IPS-20b (cell line): Measurements from ENCODE around the gene LRRC75A.
A peak's percentile ranks its signal among the peaks of the same experiment; 100 is the strongest.

ENCODE experiments used
- H3K27ac ChIP-seq: one replicate; pipeline ENCODE4 v1.5.1; 2013; ENCODE audit warnings: low read length
- H3K27me3 ChIP-seq: 2 replicates; pipeline ENCODE4 v1.6.1; 2013; ENCODE audit warnings: mild to moderate bottlenecking, low read length, inconsistent platforms; ENCODE audit not compliant: insufficient read depth
- H3K36me3 ChIP-seq: 2 replicates; pipeline ENCODE4 v1.6.1; 2013; ENCODE audit warnings: low read depth, mild to moderate bottlenecking, inconsistent platforms, low read length, moderate library complexity; ENCODE audit not compliant: insufficient read depth
- H3K4me1 ChIP-seq: 2 replicates; pipeline ENCODE4 v1.6.1; 2013; ENCODE audit warnings: mild to moderate bottlenecking, control low read depth, inconsistent platforms, low read length, moderate library complexity; ENCODE audit not compliant: insufficient read depth
- H3K4me3 ChIP-seq: 2 replicates; pipeline ENCODE4 v1.5.1; 2013; ENCODE audit warnings: mild to moderate bottlenecking, low read length, inconsistent platforms
- H3K9ac ChIP-seq: 2 replicates; pipeline ENCODE4 v1.6.1; 2013; ENCODE audit warnings: low read depth, mild to moderate bottlenecking, inconsistent platforms, low read length, moderate library complexity
- H3K9me3 ChIP-seq: 2 replicates; pipeline ENCODE4 v1.6.1; 2013; ENCODE audit warnings: mild to moderate bottlenecking, low read depth, low read length, inconsistent platforms; ENCODE audit not compliant: insufficient read depth

The LRRC75A gene

DNA sequence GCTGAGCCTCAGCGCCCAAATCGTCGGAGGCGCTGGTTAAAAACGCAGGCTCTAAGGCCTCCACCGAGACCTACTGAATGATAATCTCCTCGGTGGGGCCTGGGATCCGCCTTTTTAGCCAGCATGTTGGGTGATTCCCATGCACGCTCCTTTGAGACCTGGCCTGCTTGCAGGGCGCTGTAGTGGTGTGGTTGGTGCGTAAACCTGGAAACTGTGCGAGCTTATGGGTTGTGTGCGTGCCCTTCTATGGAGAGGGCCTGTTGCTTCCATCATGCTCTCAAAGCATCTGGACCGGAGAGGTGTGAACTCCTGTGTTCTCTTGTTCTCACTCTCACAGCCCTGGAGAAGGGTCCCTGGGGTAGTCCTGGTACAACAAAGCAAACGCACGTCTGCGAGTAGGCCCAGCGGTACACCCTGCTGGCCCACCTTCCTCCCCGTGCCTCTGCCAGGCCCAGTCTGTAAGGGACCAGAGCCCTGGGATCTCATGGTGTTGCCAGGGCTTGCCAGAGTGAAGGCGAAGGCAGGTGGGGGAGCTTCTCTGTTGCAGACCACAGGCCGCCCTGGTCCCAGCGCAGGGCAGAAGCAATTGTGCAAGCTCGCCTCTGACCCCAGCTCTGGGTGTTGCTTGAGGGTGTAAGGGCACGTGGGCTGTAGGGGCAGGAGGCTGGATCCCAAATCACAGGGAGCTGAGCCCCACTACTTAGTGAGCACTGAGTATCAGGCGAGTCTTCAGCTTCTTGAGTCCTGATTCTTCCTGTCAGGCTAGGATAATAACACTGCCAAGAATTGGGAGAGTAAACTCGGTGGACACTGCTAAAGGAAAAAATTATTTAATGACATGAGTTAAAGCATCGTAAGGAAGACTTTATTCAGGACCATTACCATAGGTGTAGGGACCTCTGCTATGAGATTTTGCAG, 879 bp upstream of the LRRC75A start:
- peak overlapping the region; percentile 56 for H3K4me3 ChIP-seq
- no peaks in the 10 kb centered on the region for H3K9me3 ChIP-seq
- peaks cover 43% of the 10 kb centered on the region for H3K27me3 ChIP-seq
- no peaks in the 10 kb centered on the region for H3K36me3 ChIP-seq
- peaks cover 19% of the 10 kb centered on the region; the same call in 1 of the 2 replicates for H3K4me1 ChIP-seq
- H3K27ac ChIP-seq: no peak overlapping the region
- peak overlapping the region; percentile 60; the same call in 1 of the 2 replicates for H3K9ac ChIP-seq

DNA sequence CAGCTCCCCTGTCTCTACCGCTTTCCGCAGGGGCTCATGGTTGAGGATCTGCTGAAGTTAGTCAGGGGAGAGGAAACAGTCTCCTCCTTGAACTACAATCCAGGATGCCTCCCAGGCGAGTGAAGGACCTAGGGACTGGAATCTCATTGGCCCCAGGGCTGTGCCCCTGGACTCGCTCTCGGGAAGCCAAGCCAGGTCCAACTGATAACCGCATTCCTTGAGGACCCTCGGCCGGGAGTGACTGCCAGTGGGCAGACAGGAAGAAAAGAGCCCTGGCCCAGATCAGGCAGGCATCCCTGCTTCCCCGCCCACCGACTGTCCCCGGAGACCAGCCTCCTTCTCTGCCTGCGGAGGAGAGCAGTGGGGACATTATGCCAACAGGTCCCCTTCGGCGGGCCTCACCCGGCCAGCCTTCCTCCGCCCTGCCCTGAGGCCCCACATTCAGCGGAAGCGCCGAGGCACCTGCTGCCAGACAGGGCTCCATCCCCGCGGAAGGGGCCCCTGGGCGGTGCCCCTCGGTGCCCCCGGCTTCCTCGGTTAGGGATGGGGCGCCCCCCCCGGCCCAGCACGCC, 776 bp downstream of the LRRC75A start:
- Histone ChIP-seq H3K36me3 (no peaks in the 10 kb centered on the region), H3K9me3 (no peaks in the 10 kb centered on the region), H3K27ac (no peak overlapping the region), H3K9ac (peak overlapping the region; percentile 13; the same call in 1 of the 2 replicates), H3K27me3 (peaks cover 43% of the 10 kb centered on the region), H3K4me3 (peak overlapping the region; percentile 70), H3K4me1 (peaks cover 26% of the 10 kb centered on the region)

DNA sequence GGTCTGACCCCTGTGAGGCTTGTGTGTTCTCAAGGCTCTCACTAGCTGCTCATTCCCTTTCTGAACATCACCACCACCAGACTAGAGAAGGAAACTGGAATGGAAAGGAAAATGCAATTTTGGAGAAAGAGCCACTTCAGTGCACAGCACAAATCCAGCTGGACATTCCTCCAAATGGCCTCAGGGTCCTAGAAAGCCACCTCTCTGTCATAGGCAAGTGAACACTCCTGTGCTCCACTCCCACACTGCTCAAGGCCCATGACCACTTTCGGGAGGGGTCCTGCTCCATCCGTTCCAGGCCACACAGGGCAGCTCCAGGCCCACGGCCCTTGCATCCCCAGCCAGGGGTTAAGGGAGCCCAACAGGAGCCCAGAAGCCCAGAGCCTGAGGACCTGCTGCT, 2.6 kb downstream of the LRRC75A start:
- Histone ChIP-seq H3K4me1 (peaks cover 38% of the 10 kb centered on the region), H3K4me3 (no peak overlapping the region), H3K27me3 (peaks cover 38% of the 10 kb centered on the region), H3K9me3 (no peaks in the 10 kb centered on the region), H3K36me3 (no peaks in the 10 kb centered on the region), H3K9ac (no peak overlapping the region), H3K27ac (no peak overlapping the region)

DNA sequence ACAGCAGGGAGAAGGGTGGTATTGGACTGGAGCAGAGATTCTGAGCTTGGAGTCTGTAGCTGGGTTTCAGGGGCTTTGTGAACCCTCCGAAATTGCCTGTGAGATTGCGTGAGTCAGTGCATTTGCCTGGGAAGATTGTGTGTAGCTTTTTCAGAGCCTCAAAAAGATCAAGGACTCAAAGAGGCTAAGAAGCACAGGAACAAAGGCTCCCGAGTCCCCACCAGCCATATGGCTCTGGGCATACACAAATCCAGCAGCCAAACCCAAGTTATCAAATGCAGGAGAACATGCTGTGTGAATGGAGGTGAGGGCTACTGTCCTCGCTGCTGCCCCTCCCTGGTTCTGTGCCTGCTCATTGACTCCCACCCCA, 3.0 kb downstream of the LRRC75A start:
- Histone ChIP-seq H3K27ac (no peak overlapping the region), H3K36me3 (no peaks in the 10 kb centered on the region), H3K9ac (no peak overlapping the region), H3K27me3 (peaks cover 33% of the 10 kb centered on the region), H3K4me1 (peaks cover 41% of the 10 kb centered on the region), H3K9me3 (no peaks in the 10 kb centered on the region), H3K4me3 (no peak overlapping the region)

DNA sequence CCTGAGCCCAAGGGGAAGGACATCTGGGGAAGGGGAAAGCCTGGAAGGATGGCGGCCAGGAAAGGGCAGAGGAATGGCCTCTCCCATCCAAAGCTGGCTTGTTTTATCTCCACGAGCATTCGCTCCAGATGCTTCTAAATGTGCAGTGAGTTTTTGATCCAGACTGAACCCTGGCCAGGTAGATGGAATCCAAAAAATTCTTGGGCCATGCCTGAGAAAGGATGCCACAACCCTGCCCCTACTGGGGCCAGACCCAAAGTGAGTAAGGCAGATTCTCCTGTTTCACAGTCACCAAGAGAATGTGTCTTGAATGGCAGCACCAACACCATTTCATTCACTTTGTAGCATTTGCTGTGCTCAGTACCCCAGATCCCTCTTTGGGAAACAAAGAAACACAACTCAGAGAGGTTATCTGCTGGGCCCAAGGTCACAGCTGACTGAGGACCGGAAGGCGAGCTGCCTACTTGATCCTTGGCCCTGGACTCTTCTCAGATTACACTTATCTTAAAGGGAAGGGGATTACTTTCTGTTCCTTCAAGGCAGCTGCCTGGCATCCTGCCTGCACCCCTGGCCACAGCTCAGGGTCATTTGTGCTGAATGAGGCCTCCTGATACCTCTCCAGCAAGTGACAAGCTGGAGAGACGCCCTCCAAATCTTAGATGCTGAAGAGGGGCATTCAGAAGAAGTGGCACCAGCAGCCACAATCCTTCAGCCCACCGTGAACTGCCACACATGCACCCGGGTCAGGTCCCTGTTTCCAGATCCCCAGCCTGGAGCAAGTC, 3.6 kb downstream of the LRRC75A start:
- H3K27me3 ChIP-seq: peaks cover 27% of the 10 kb centered on the region
- H3K9me3 ChIP-seq: no peaks in the 10 kb centered on the region
- H3K4me3 ChIP-seq: no peak overlapping the region
- H3K27ac ChIP-seq: no peak overlapping the region
- H3K4me1 ChIP-seq: peaks cover 41% of the 10 kb centered on the region
- peak overlapping the region; percentile 5; the same call in 1 of the 2 replicates for H3K9ac ChIP-seq
- no peaks in the 10 kb centered on the region for H3K36me3 ChIP-seq

DNA sequence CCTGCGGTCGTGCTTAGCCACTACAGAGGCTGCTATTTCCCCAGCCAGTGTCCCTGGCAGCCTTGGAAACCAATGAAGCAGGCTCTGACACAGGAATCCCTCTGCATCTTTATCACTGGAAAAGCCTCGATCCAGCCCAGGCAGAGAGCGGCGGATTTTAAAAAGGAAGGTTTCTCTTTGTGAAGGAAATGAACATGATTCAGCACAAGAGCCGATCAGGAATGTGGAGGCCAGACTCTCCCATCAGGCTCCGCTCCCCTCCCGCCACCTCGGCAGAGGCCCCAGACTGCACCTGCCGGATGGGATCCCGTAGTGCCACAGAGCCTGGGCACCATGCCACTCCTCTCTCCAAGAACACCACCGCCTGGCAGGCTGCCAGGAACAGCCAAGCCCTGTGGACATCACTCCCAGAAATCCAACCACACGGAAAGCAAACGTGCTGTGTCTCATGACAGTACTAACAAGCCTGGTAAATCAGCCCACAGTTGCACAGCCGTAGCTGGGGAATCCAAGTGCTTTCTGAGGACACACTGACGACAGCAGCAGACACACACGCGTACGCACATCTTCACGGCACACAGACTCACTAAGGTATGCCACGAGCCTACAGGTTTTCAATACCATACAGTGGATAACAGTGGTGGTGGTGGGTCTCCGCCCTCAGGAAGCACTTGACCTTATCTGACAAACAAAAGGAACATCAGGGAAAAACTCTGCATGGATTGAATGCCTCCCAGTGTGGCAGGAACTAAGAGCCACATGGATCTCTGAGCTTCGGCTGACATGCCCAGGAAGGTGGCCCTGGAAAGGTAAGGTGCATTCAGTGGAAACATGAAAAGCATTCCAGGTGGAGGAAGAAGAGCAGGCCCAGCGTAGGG, 5.4 kb downstream of the LRRC75A start:
- Histone ChIP-seq H3K4me1 (peaks cover 41% of the 10 kb centered on the region), H3K9me3 (no peaks in the 10 kb centered on the region), H3K27me3 (peaks cover 16% of the 10 kb centered on the region), H3K4me3 (peak overlapping the region; percentile 2; the same call in 1 of the 2 replicates), H3K9ac (peak overlapping the region; percentile 85; the same call in 1 of the 2 replicates), H3K27ac (peak overlapping the region; percentile 38), H3K36me3 (no peaks in the 10 kb centered on the region)

DNA sequence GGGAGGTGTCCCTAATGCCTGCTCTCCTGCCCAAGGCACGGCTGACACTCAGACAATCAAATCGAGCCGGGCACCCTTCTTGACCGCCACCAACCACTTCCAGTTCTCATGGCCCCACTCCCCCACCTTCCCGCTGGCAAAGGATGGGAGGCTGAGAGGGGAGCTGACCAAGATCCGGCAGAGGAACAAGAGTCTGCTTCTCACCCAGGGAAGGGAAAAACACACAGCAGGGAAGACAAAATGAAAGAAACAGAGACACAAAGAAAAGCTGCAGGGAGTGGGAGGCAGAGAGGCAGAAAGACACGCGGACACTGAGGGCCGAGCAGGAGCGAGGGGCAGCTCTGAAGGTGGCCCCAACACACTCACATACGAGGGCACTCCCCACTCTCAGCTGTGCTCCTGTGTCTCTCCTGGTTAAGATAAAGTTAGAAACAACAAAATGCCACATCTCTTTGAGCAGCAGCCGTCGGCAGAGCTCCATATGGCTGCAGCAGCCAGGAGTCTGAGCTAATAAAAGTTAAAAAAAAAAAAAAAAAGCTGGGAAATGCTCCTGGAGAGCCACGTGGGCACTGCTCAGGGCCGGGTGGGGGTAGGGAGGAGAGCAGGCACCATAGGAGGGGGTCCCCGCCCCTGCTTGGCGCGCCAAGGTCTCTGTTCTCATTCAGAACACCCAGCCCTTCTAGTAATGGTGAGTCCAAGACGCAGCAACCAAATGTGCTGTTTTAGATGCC, 7.4 kb downstream of the LRRC75A start:
- Histone ChIP-seq H3K27me3 (no peaks in the 10 kb centered on the region; the same call in 1 of the 2 replicates), H3K9me3 (no peaks in the 10 kb centered on the region), H3K4me1 (peaks cover 41% of the 10 kb centered on the region), H3K4me3 (peak overlapping the region; percentile 67; the same call in 1 of the 2 replicates), H3K27ac (peak overlapping the region; percentile 40), H3K9ac (peak overlapping the region; percentile 85; the same call in 1 of the 2 replicates), H3K36me3 (no peaks in the 10 kb centered on the region)

DNA sequence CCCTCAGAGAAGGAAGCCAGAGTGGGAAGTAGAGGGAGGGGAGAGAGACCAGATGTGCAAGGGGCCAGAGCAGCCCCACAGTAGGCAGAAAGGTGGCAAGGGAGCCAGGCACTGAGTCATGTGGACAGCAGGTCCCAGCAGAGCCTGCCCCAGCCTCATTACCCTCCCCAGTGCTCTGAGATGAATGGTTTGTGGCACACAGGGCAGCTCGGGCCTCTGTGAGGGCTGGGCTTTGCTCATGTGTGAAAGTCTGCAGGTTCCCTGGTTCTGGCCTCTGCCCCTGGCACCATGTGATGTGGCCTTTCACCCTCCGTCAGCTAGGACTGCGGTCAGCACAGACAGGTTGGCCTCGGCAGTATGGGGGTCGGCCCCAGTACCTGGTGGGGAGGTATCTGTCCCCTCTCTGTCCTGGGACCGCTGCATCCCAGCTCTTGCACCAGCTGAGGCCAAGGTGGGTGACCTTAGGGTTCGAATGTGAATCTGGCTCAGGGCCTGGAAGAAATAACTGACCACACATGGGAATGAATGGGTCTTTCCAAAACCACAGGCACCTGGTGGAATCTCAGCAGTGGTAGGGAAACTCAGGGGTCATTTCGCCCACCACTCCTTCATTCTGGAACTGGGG, 8.9 kb downstream of the LRRC75A start:
- H3K9ac ChIP-seq: no peak overlapping the region
- no peak overlapping the region for H3K4me3 ChIP-seq
- no peak overlapping the region for H3K27ac ChIP-seq
- H3K36me3 ChIP-seq: no peaks in the 10 kb centered on the region
- H3K9me3 ChIP-seq: no peaks in the 10 kb centered on the region
- no peaks in the 10 kb centered on the region for H3K27me3 ChIP-seq
- peaks cover 31% of the 10 kb centered on the region for H3K4me1 ChIP-seq

DNA sequence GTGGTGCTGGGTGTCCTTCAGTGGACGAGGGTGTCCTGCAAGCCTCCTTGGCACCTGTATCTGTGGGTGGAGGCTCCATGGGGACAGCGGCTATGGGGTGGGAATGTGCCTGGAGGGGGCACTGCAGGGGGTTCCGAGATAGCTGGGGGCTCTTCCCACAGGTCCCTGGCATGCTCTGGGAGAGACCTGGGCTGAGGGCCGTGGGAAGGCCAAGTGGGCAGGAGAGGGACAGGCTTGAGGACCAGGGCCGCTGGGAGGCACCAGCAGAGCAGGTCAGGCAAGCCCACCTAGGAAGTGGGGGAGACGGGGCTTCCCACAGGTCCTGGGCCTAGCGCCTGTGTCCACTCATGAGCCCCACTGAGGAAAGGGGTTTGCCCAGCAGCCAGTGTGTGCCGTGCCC, 9.7 kb downstream of the LRRC75A start:
- Histone ChIP-seq H3K4me3 (no peak overlapping the region), H3K36me3 (no peaks in the 10 kb centered on the region), H3K4me1 (peaks cover 30% of the 10 kb centered on the region), H3K27ac (no peak overlapping the region), H3K27me3 (no peaks in the 10 kb centered on the region), H3K9ac (no peak overlapping the region), H3K9me3 (no peaks in the 10 kb centered on the region)

DNA sequence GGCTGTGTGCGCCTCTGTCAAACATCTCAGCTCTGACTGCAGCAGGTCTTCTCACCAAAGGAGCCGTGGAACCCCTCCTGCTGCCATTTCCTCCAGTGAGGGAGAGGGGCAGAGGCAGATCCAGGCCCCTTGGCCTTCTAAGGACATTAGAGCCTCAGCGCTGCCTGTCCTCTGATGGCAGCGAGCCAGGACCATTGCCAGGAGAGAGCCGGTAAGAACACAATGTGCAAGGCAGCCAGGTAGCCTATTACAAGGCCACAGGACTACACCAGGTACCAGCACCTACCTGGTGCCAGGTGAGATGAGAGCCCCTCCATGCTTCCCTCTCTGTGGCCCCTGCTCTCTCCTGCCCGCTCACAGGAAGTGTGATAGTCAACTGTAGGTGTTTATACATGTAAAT, 11.0 kb downstream of the LRRC75A start:
- H3K36me3 ChIP-seq: no peaks in the 10 kb centered on the region
- no peaks in the 10 kb centered on the region for H3K9me3 ChIP-seq
- no peak overlapping the region for H3K9ac ChIP-seq
- peaks cover 23% of the 10 kb centered on the region for H3K4me1 ChIP-seq
- no peak overlapping the region for H3K4me3 ChIP-seq
- no peak overlapping the region for H3K27ac ChIP-seq
- no peaks in the 10 kb centered on the region for H3K27me3 ChIP-seq
